ENCODE results near the gene WHAMM. TPM values are rescaled to one million over a fixed set of nuclear protein-coding genes. Genes with fewer than 3 reads are reported as not detected.

Gene WHAMM
- total RNA-seq, 1 donor from 2014 or later: 9.4 TPM

GRCh38 chr15:82858932-82859331 is 49.5 kb downstream of the WHAMM start:
- H3K79me2 ChIP-seq (ENCODE audit: insufficient read depth, low read length): no peaks in the 10 kb centered on the region
- no peaks in the 10 kb centered on the region for H4K20me1 ChIP-seq (ENCODE audit: insufficient read depth, low read length)
- no peaks in the 10 kb centered on the region for H3K27me3 ChIP-seq (ENCODE audit: insufficient read depth, low read length)
- Mint-ChIP-seq H3K36me3 (ENCODE audit: low read depth, unreplicated experiment) (no peaks in the 10 kb centered on the region), H3K4me1 (ENCODE audit: low read depth, unreplicated experiment) (peaks cover 16% of the 10 kb centered on the region), H3K4me3 (ENCODE audit: unreplicated experiment) (no peak overlapping the region), H3K27me3 (ENCODE audit: low read depth, unreplicated experiment) (peaks cover 7% of the 10 kb centered on the region), H3K9me3 (ENCODE audit: unreplicated experiment) (no peaks in the 10 kb centered on the region), H3K27ac (ENCODE audit: unreplicated experiment) (no peak overlapping the region)
- no peak overlapping the region for H3K4me2 ChIP-seq (ENCODE audit: low read length)
- peaks cover 2% of the 10 kb centered on the region for H3K4me1 ChIP-seq (ENCODE audit: insufficient read depth, low read length)
- no peak for FAIRE-seq
- no peak overlapping the region for H3K4me3 ChIP-seq (ENCODE audit: insufficient read depth, low read depth, low read length)
- H3K27ac ChIP-seq (ENCODE audit: low read depth, low read length): no peak overlapping the region
- no peaks in the 10 kb centered on the region for H3K9me3 ChIP-seq (ENCODE audit: insufficient read depth, low read depth, low read length)
- DNase-seq (ENCODE audit: low read depth): no peak
- TF ChIP-seq CTCF (IDR thresholded peaks at IDR 0.05; ENCODE audit: insufficient read depth, low read depth, low read length) (no peak), EZH2 (IDR thresholded peaks at IDR 0.05; ENCODE audit: insufficient read depth, low read length) (no peak)
- no peak overlapping the region for H3K9ac ChIP-seq (ENCODE audit: low read length)
- H2AFZ ChIP-seq (ENCODE audit: low read depth, low read length): no peak overlapping the region
- no peaks in the 10 kb centered on the region for H3K36me3 ChIP-seq (ENCODE audit: insufficient read depth, low read length)

GRCh38 chr15:82862886-82863285 is 53.5 kb downstream of the WHAMM start:
- H3K27ac Mint-ChIP-seq (ENCODE audit: unreplicated experiment): no peak overlapping the region

More at GRCh38 chr15:82862886-82863285, 53.5 kb downstream of the WHAMM start:
- no peaks in the 10 kb centered on the region for H3K79me2 ChIP-seq (ENCODE audit: insufficient read depth, low read length)
- peaks cover 7% of the 10 kb centered on the region for H3K27me3 Mint-ChIP-seq (ENCODE audit: low read depth, unreplicated experiment)
- no peaks in the 10 kb centered on the region for H3K27me3 ChIP-seq (ENCODE audit: insufficient read depth, low read length)
- H3K4me1 Mint-ChIP-seq (ENCODE audit: low read depth, unreplicated experiment): peaks cover 4% of the 10 kb centered on the region
- no peaks in the 10 kb centered on the region for H3K4me1 ChIP-seq (ENCODE audit: insufficient read depth, low read length)
- no peaks in the 10 kb centered on the region for H3K9me3 Mint-ChIP-seq (ENCODE audit: unreplicated experiment)
- DNase-seq (ENCODE audit: low read depth) (no peak), FAIRE-seq (no peak)
- H3K27ac ChIP-seq (ENCODE audit: low read depth, low read length): no peak overlapping the region
- no peak overlapping the region for H3K9ac ChIP-seq (ENCODE audit: low read length)
- no peak overlapping the region for H3K4me2 ChIP-seq (ENCODE audit: low read length)
- no peaks in the 10 kb centered on the region for H4K20me1 ChIP-seq (ENCODE audit: insufficient read depth, low read length)
- no peaks in the 10 kb centered on the region for H3K36me3 ChIP-seq (ENCODE audit: insufficient read depth, low read length)
- H2AFZ ChIP-seq (ENCODE audit: low read depth, low read length): no peak overlapping the region
- no peak for TF ChIP-seq EZH2 (IDR thresholded peaks at IDR 0.05; ENCODE audit: insufficient read depth, low read length)
- no peak for TF ChIP-seq CTCF (IDR thresholded peaks at IDR 0.05; ENCODE audit: insufficient read depth, low read depth, low read length)
- H3K4me3 Mint-ChIP-seq (ENCODE audit: unreplicated experiment): no peak overlapping the region
- H3K36me3 Mint-ChIP-seq (ENCODE audit: low read depth, unreplicated experiment): no peaks in the 10 kb centered on the region
- no peaks in the 10 kb centered on the region for H3K9me3 ChIP-seq (ENCODE audit: insufficient read depth, low read depth, low read length)
- no peak overlapping the region for H3K4me3 ChIP-seq (ENCODE audit: insufficient read depth, low read depth, low read length)

Data from astrocyte (in vitro differentiated cells and primary cell).